ENCODE data around the gene CTNNBL1.

GRCh38 chr20:37690626-37691369 lies 3.0 kb upstream of the CTNNBL1 start:
- TF ChIP-seq CTCF (IDR thresholded peaks at IDR 0.05): no peak
- no peak for TF ChIP-seq POLR2A (IDR thresholded peaks at IDR 0.05)
